HG03045 (cell line): ENCODE measurements around the gene C11orf97.

Source experiments
- ATAC-seq: cut with Tn5 transposase; IDR thresholded peaks from one replicate; pipeline ENCODE4 v1.9.1; 2021; ENCODE audit warnings: mild to moderate bottlenecking, moderate library complexity; ENCODE audit not compliant: unreplicated experiment

Gene C11orf97

DNA sequence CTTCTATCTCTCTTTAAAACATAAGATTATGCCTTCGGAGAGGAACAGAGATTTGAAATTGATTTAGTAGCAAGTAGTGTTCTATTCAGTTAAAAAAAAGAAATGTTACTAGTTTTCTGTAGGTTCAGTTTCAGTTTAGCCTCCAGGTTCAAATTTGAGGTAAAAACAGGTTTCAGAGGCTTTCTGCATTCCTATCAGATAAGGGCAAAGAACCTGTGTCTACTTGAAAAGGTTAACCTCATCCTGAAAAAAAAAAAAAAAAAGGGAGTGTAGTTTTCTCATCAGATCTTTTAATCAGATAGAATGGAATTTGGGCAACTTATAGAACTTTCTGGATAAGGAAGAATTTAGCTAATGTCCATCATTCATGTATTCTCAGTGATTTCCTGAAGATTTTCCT, 12.1 kb downstream of the C11orf97 start:
- ATAC-seq = no peak

DNA sequence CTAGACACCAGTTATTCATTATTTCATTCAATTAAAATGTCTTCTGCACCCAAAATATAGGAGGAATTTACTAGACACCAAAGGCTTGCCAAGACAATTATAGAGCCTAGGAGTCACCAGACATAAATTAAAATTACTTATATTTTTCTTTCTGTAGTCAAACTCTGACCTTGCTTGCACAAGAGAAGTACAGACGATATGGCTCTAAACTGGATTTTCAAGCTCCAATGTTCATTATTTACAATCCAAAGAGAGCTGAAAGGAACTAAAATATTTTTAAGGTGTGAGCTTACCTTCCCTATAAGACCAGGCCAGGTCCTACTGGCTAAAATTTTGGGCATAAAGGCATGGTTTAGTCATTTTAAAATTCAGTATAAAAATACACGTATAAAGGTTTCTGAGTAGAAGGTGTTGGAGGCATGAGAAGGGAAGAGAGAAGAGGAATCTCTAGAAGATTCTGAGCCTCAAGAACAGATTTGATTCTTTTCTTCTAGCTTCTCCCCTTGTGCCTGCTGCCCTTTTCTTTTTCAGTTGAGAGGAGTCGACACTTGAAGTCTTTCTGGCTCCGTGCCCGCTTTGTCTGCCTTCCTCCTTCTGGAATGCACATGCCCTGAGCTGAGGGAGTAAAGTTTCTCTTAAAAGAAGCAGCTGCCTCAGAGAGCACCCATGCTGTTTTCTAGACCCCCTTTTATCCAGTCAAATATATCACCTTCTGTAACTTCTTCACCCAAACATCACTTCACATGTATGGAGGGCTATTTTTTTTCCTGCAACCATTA, 13.5 kb downstream of the C11orf97 start:
- no peak for ATAC-seq

DNA sequence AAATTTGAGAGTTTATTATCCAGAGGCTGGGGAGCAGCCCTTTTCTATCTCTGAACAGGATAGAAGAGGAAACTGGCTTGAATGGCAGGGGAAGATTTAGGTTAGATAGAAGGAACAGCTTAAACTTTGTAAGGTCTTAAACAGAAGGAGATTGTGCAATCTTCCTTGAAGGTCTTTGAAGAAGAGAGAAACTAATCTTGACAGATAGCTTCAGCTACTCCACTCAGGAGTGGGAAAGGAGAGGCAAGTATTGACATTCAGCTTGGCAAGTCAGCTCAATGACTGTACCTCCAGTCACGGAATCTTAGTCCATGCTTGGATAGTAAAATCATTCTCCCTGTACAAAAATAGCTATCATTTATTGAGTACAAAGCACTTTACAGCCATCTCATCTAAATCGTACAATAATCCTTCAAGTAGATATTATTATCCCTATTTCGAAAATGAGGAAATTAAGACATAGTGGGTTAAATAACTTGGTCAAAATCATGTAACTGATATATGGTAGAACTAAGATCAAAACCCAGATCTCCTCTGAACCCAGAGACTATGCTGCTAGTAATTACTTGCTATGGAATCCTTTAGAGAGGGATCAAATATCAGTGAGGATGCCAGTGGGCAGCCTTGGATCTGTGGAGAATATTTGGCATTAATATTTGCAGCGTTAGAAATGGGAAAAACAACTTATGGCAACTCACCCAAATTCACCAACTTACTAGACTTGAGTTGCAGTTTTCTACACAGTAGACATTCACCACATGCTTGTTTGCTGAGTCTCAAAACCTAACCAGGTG, 14.6 kb downstream of the C11orf97 start:
- no peak for ATAC-seq

DNA sequence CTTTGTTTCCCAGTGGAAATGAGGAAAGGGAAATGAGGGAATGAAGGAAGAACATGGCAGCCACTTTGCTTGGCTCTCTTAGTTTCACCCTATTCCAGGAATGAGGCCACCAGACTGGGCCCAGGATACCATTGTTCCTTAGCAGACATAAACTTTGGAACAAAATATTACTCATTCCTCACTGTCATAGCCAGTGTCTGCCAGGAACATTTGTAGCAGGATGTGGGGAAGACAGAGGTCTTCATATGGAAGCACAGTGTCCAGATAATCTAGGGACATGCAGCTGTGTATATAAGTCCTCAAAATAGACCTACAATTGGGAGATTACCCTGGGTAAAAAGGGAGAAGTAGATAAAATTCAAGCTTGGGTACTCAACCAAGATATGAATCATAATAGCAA, 16.3 kb downstream of the C11orf97 start:
- ATAC-seq = no peak

DNA sequence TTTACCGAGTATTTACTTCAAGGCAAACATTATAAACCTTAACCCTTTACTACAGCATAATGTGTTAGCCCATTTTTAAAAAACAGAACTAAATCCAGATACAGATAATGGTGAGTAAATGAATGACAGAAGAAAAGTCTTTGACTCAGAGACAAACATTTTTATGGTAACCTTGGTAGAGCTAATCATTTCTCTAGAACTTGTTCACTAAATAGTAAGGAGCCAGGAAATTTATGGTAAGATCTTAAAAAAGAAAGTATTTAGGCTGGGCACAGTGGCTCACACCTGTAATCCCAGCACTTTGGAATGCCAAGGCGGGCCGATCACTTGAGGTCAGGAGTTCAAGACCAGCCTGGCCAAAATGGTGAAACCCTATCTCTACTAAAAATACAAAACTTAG, 19.9 kb downstream of the C11orf97 start:
- ATAC-seq = no peak

DNA sequence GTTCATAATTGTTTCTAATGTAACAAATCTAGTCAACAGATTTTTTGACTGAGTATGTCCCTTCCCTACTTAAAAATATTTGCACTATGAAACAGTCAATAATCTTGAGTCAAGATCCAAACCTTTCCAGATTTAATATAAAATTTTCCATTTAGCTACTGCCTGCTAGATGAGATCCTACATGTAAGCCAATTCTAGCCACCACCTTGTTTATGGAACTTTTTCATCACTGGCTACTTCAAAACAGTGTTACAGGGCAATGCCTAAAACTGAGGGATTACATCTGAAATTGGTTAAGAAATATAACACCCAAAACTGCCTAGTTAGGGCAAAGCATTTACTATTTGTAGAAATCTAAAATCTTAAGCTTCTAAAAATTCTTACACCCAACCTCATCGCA, 20.9 kb downstream of the C11orf97 start:
- ATAC-seq = no peak

DNA sequence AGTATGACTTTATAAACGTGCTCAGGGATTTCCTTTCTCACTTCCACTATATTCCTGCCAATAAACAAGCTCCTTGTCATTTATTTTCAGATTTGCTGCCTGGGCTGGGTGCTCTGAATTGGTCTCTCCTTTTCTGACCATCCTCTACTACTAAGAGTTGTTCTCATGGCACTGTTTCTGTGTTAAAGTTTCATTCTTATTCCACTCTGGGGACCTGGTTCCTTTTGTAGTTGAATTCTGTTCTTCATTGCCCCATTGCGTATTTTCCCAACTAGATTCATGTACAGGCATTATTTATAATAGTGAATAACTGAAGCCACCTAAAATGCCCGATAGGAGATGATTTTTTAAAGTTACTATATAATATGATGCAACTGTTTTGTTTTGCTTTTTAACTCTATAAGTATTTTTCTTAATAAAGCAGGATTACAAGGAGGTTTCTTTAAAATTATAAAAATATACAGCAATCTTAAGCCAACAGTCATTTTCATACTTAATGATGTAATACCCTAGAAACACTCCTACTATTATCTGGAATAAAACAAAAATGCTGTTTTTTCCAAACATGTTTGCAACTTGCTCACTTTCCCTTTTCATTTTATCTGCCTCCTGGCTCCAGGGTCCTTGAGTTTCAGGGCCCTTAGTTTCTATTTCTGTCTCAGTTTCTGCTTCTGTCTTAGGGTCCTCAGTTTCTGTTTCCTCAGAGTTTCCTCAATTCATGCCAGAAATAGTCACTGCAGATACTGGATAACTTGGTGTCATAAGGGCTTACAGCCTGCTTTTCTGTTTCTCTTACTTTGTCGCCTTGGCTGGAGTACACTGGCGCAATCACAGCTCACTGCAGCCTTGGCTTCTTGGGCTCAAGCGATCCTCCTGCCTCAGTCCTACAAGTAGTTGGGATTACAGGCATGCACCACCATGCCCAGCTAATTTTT, 21.7 kb downstream of the C11orf97 start:
- no peak for ATAC-seq

DNA sequence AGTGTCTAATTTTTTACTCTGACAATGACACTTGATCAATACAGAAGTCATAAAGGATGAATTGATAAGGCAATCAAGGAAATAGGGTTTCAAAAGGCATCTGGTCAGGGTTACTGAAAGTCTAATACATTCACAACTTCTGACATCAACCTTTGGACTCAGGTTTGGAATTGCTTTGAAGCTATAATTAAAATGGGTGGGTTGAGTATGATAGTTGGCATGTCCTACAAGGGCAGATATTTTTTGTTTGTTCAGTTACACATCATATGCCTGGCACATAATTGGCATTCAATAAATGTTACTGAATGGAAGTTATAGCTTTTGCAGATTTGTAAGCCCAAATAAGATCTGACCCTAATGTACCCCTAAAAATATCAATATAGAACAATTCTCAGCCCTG, 24.1 kb downstream of the C11orf97 start:
- no peak for ATAC-seq

DNA sequence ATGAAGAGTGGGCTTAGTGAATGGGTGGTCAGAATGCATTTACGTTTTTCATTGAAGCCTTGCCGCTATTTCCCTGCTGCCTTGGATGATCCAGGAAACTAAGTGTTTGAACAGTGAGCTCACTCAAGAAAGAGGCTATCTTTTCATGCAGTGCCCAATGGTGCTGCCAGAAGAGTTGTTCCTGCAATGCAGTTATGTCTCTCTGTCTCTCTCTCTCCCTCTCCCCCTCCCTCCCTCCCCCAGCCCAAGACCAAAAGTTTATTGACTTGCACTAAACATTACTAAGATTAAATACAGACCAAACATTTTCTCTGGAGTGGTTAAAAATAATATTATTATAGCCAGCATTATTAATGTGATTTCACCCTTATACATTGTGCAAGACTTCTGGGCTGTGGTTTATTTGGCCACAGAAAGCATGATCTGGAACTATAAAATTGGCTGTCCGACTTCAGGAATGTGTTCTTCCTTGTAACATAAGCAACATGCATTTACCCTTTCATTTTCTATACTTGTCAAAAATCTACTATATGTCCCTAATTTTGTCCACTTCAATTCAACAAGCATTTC, 24.9 kb downstream of the C11orf97 start:
- ATAC-seq = no peak

DNA sequence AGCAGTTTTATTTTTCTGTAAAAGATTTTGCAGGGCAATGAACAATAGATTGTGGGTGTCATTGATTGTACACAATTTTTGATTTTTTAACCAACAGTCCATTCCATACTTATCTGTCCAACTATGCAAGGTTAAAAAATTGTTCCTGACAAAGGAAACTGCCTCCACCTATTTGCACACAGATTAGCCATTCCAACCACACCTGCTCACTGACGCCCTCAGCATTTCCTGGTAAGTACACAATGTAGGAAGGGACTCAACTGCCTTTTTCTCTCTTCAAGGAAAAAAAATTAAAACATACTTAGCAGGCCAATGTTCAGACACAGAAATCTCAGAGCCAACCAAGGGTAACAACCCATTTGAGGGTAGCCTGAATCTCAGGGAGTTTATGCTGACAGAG, 27.2 kb downstream of the C11orf97 start:
- no peak for ATAC-seq

DNA sequence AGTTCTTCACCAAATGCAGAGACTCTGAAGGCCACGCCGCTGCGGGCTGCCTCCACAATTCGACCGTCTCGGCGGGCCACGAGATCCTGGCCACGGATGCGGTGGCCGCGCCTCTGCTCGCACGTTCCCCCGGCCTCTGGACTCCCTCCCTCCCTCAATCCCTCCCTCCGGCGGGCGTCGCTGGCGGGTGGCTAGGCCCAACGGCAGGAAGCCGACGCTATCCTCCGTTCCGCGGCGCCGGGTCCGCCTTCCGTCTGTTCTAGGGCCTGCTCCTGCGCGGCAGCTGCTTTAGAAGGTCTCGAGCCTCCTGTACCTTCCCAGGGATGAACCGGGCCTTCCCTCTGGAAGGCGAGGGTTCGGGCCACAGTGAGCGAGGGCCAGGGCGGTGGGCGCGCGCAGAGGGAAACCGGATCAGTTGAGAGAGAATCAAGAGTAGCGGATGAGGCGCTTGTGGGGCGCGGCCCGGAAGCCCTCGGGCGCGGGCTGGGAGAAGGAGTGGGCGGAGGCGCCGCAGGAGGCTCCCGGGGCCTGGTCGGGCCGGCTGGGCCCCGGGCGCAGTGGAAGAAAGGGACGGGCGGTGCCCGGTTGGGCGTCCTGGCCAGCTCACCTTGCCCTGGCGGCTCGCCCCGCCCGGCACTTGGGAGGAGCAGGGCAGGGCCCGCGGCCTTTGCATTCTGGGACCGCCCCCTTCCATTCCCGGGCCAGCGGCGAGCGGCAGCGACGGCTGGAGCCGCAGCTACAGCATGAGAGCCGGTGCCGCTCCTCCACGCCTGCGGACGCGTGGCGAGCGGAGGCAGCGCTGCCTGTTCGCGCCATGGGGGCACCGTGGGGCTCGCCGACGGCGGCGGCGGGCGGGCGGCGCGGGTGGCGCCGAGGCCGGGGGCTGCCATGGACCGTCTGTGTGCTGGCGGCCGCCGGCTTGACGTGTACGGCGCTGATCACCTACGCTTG, 31.7 kb downstream of the C11orf97 start, which contains the start of gene FUT4:
FUT4 (plus strand) TSS at position 227 of the 951 bp plus-strand sequence; CDS start at position 440, 213 bp downstream.
- ATAC-seq = peak; percentile 90

DNA sequence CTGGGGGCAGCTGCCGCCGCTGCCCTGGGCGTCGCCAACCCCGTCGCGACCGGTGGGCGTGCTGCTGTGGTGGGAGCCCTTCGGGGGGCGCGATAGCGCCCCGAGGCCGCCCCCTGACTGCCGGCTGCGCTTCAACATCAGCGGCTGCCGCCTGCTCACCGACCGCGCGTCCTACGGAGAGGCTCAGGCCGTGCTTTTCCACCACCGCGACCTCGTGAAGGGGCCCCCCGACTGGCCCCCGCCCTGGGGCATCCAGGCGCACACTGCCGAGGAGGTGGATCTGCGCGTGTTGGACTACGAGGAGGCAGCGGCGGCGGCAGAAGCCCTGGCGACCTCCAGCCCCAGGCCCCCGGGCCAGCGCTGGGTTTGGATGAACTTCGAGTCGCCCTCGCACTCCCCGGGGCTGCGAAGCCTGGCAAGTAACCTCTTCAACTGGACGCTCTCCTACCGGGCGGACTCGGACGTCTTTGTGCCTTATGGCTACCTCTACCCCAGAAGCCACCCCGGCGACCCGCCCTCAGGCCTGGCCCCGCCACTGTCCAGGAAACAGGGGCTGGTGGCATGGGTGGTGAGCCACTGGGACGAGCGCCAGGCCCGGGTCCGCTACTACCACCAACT, 32.5 kb downstream of the C11orf97 start:
- ATAC-seq = peak; percentile 4

DNA sequence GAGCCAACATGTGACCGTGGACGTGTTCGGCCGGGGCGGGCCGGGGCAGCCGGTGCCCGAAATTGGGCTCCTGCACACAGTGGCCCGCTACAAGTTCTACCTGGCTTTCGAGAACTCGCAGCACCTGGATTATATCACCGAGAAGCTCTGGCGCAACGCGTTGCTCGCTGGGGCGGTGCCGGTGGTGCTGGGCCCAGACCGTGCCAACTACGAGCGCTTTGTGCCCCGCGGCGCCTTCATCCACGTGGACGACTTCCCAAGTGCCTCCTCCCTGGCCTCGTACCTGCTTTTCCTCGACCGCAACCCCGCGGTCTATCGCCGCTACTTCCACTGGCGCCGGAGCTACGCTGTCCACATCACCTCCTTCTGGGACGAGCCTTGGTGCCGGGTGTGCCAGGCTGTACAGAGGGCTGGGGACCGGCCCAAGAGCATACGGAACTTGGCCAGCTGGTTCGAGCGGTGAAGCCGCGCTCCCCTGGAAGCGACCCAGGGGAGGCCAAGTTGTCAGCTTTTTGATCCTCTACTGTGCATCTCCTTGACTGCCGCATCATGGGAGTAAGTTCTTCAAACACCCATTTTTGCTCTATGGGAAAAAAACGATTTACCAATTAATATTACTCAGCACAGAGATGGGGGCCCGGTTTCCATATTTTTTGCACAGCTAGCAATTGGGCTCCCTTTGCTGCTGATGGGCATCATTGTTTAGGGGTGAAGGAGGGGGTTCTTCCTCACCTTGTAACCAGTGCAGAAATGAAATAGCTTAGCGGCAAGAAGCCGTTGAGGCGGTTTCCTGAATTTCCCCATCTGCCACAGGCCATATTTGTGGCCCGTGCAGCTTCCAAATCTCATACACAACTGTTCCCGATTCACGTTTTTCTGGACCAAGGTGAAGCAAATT, 33.3 kb downstream of the C11orf97 start:
- no peak for ATAC-seq

DNA sequence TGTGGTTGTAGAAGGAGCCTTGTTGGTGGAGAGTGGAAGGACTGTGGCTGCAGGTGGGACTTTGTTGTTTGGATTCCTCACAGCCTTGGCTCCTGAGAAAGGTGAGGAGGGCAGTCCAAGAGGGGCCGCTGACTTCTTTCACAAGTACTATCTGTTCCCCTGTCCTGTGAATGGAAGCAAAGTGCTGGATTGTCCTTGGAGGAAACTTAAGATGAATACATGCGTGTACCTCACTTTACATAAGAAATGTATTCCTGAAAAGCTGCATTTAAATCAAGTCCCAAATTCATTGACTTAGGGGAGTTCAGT, 33.9 kb downstream of the C11orf97 start:
- ATAC-seq = no peak

DNA sequence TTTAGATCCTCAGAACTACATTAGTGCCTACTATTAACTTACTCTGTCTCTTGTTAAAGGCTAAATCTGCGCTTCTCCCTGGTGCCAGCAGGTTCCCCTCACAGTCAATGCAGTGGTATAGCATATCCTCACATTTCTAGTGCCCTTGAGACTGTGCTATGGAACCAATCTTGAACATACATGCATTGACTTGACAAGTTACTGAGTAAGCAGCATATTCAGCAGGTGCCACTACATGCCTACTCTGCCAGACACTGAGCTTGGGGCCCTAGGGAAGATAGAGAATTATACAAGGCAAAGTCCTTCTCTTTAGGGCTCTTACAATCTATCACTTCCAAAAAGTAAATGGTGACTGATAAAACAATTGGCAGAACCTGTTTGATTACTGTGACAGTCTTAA, 34.6 kb downstream of the C11orf97 start:
- ATAC-seq = no peak

DNA sequence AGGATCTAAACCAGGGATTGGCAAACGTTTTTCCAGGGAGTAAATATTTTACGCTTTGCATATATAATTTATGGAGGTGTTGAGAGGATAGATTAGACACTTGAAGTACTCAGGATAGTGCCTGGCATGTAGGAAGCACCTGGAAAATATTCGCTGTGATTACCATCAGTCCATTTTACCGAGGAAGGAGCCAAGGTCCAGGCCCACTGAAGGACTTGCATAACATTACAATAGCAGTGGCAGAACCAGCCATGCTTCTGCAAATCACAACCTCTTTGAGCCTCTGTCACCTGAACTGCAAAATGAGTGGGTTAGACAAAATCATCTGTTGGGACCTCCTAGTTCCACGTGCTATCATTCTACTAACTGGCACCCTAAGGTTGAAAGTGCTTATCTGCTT, 36.9 kb downstream of the C11orf97 start:
- ATAC-seq = no peak

DNA sequence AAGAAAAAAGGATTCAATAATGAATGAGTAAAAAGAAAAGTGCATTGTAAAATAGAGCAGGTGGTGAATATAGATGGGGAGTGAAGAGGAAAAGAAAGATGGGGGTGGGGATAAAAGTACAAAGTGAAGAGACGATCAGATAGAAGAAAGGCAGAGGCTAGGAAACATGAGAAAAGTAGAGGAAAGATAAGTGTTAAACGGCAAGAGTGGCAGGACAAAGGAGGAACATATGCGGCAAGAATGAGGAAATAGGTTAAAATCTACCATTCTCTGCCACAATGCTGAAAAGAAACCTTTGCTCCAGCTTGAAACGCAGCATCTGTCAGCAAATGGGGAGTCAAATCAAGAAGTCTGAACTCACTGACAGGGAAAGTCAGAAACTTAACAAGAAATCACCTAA, 38.3 kb downstream of the C11orf97 start:
- ATAC-seq = no peak

DNA sequence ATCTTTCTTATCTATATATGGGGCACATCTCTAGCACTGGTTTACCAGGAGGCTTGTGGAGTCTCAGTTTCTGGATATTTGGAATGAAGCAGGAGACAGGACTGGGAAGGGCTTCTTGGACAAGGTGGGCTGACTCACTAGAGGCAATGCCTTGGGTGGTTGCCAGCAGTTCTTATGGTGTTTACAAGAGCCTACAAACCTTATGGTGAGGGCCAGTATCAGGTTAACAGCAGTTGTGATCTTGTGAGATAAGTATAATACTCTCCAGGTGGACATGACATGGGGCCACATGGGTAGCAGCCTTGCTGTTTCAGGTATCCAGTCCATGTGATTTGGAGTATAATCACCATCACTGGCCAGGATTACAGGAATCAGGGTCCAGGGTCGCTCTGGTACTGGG, 41.7 kb downstream of the C11orf97 start:
- no peak for ATAC-seq
